NCI-H146 (cell line): ENCODE measurements around the gene IRF3.

Experiments used
- DNase-seq: peaks from one replicate; lab custom pipeline; 2025; lab: John Stamatoyannopoulos, UW

IRF3 gene

GRCh38 chr19:49615861-49616260, 49.8 kb downstream of the IRF3 start:
- DNase-seq, result no peak

- DNase-seq, result no peak
Observed at GRCh38 chr19:49614096-49614833, 51.4 kb downstream of the IRF3 start.

- DNase-seq, result peak; percentile 65
Observed at GRCh38 chr19:49613374-49613773, 52.3 kb downstream of the IRF3 start.
